ENCODE data around the gene JAM3.

DNA sequence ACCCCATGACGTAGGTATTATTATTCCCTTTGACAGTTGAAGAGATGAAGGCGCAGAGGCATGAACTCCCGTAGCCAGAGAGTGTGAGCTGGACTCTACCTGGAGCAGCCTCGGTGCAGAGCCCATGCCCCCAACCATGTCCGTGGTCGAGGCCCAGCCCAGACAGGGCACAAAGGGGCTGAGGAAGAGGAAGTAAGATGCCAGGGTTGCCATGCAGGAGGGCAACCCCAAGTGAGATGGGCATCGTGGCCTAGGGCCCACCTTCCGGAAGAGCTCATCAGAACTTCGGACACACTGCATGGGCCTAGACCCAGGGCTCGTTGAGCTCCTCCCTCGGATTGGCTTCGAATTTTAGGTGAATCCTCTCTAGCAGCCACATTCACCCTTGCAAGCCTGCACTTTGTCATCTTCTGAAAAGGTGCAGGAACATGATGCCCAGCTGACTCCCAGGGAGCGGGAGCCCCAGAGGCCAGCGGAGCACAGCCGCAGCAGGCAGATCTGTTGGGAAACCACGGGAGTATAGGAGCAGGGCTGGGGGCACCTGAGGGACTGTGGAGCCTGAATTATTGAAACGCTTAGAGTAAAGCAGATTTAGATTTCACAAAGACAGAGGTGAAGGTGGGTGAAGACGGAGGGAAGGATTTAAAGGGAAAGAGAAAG is 29.0 kb upstream of the JAM3 start:
- TF ChIP-seq, protein P1, sequence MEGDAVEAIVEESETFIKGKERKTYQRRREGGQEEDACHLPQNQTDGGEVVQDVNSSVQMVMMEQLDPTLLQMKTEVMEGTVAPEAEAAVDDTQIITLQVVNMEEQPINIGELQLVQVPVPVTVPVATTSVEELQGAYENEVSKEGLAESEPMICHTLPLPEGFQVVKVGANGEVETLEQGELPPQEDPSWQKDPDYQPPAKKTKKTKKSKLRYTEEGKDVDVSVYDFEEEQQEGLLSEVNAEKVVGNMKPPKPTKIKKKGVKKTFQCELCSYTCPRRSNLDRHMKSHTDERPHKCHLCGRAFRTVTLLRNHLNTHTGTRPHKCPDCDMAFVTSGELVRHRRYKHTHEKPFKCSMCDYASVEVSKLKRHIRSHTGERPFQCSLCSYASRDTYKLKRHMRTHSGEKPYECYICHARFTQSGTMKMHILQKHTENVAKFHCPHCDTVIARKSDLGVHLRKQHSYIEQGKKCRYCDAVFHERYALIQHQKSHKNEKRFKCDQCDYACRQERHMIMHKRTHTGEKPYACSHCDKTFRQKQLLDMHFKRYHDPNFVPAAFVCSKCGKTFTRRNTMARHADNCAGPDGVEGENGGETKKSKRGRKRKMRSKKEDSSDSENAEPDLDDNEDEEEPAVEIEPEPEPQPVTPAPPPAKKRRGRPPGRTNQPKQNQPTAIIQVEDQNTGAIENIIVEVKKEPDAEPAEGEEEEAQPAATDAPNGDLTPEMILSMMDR (IDR thresholded peaks at IDR 0.05): no peak
- TF ChIP-seq POLR2A (IDR thresholded peaks at IDR 0.05) (no peak), EP300 (IDR thresholded peaks at IDR 0.05) (no peak)
